WTC11 (cell line): ENCODE measurements around the gene STK32B. TPM values are rescaled to one million over a fixed set of nuclear protein-coding genes. Genes with fewer than 3 reads are reported as not detected.
A peak's percentile ranks its signal among the peaks of the same experiment; 100 is the strongest.

Source experiments
- ATAC-seq: fragments of 200-7000 bp; cut with Tn5 transposase; 2 replicates; pipeline ENCODE4 v1.10.0; 2021; ENCODE audit warnings: mild to moderate bottlenecking, moderate library complexity
- CTCF ChIA-PET: fragments of 300-600 bp; sonication (Branson Sonifier 250); formaldehyde crosslinking; loops from one replicate; lab custom pipeline; 2021; ENCODE audit warnings: antibody characterized with exemption; lab: Charles Lee
- POLR2A ChIA-PET: fragments of 350-600 bp; sonication (Branson Sonifier 250); formaldehyde crosslinking; loops from one replicate; lab custom pipeline; 2021; ENCODE audit warnings: antibody characterized with exemption; lab: Charles Lee
- DNase-seq: peaks from one replicate; pipeline ENCODE4 v3.0.0; 2021; ENCODE audit warnings: low spot score
- H3K27ac Mint-ChIP-seq: 2 replicates; pipeline ENCODE4 v1.8.0; 2021; ENCODE audit warnings: mixed read lengths
- H3K27me3 Mint-ChIP-seq: 2 replicates; pipeline ENCODE4 v1.8.0; 2021; ENCODE audit warnings: low read depth, mild to moderate bottlenecking, moderate library complexity, mixed read lengths
- H3K36me3 Mint-ChIP-seq: 2 replicates; pipeline ENCODE4 v1.8.0; 2021; ENCODE audit warnings: mixed read lengths
- H3K4me1 Mint-ChIP-seq: 2 replicates; pipeline ENCODE4 v1.8.0; 2022; ENCODE audit warnings: mixed read lengths
- H3K4me3 Mint-ChIP-seq: 2 replicates; pipeline ENCODE4 v1.8.0; 2021; ENCODE audit warnings: mild to moderate bottlenecking, moderate library complexity, mixed read lengths
- H3K9me3 Mint-ChIP-seq: 2 replicates; pipeline ENCODE4 v1.8.0; 2021; ENCODE audit warnings: mixed read lengths
- ETV6 ChIP-seq: sonication (generic); formaldehyde crosslinking; IDR thresholded peaks from 2 replicates; pipeline ENCODE4 v1.8.1; 2022; ENCODE audit warnings: mild to moderate bottlenecking, missing genetic modification reagents
- FOXK1 ChIP-seq: sonication (generic); formaldehyde crosslinking; IDR thresholded peaks from 2 replicates; pipeline ENCODE4 v1.8.0; 2022; ENCODE audit warnings: mild to moderate bottlenecking, moderate library complexity, missing genetic modification reagents
- GABPB1 ChIP-seq: sonication (generic); formaldehyde crosslinking; IDR thresholded peaks from 2 replicates; pipeline ENCODE4 v1.8.1; 2023; ENCODE audit warnings: mild to moderate bottlenecking, missing genetic modification reagents
- JAZF1 ChIP-seq: fragments of 250-450 bp; sonication (Bioruptor Pico); IDR thresholded peaks from 2 replicates; pipeline ENCODE4 v1.9.0; 2021; ENCODE audit warnings: moderate library complexity, mild to moderate bottlenecking, inconsistent platforms
- NR3C1 ChIP-seq: sonication (generic); formaldehyde crosslinking; conservative IDR thresholded peaks from 2 replicates; pipeline ENCODE4 v1.8.1; 2023; ENCODE audit warnings: low read depth, mild to moderate bottlenecking, missing genetic modification reagents
- SP1 ChIP-seq: sonication (generic); formaldehyde crosslinking; conservative IDR thresholded peaks from 2 replicates; pipeline ENCODE4 v1.8.1; 2022; ENCODE audit warnings: missing genetic modification reagents
- ZBTB21 ChIP-seq: sonication (generic); formaldehyde crosslinking; IDR thresholded peaks from 2 replicates; pipeline ENCODE4 v1.8.1; 2023; ENCODE audit warnings: mild to moderate bottlenecking, missing genetic modification reagents, borderline replicate concordance
- ZNF138 ChIP-seq: sonication (generic); formaldehyde crosslinking; conservative IDR thresholded peaks from 2 replicates; pipeline ENCODE4 v1.8.1; 2022; ENCODE audit warnings: mild to moderate bottlenecking, moderate library complexity, missing genetic modification reagents
- ZNF219 ChIP-seq: sonication (generic); formaldehyde crosslinking; IDR thresholded peaks from 2 replicates; pipeline ENCODE4 v1.8.0; 2023; ENCODE audit warnings: missing genetic modification reagents, mild to moderate bottlenecking, borderline replicate concordance
- ZNF263 ChIP-seq: sonication (generic); formaldehyde crosslinking; IDR thresholded peaks from 2 replicates; pipeline ENCODE4 v1.8.1; 2022; ENCODE audit warnings: low read depth, mild to moderate bottlenecking, moderate library complexity, missing genetic modification reagents
- ZNF671 ChIP-seq: fragments of 250-450 bp; sonication (Bioruptor Pico); IDR thresholded peaks from 2 replicates; pipeline ENCODE4 v1.8.0; 2021; ENCODE audit warnings: mild to moderate bottlenecking
- total RNA-seq: library from RNA; stranded (reverse); gene quantifications from 3 replicates; pipeline ENCODE4 v1.2.3, GENCODE V29; 2021
- TF ChIP-seq, protein P1 (sequence below): sonication (generic); formaldehyde crosslinking; IDR thresholded peaks from 2 replicates; pipeline ENCODE4 v1.8.0; 2022; ENCODE audit warnings: missing genetic modification reagents
- TF ChIP-seq, protein P2 (sequence below): fragments of 250-450 bp; sonication (Bioruptor Pico); IDR thresholded peaks from 2 replicates; pipeline ENCODE4 v1.8.0; 2021; ENCODE audit warnings: mild to moderate bottlenecking
- TF ChIP-seq, protein P3 (sequence below): sonication (generic); formaldehyde crosslinking; IDR thresholded peaks from 2 replicates; pipeline ENCODE4 v1.8.0; 2022; ENCODE audit warnings: mild to moderate bottlenecking, missing genetic modification reagents
- TF ChIP-seq, protein P4 (sequence below): sonication (generic); formaldehyde crosslinking; IDR thresholded peaks from 2 replicates; pipeline ENCODE4 v1.8.1; 2022; ENCODE audit warnings: low read depth, missing genetic modification reagents, borderline replicate concordance
- TF ChIP-seq, protein P5 (sequence below): sonication (generic); formaldehyde crosslinking; IDR thresholded peaks from 2 replicates; pipeline ENCODE4 v1.8.1; 2023; ENCODE audit warnings: mild to moderate bottlenecking, moderate library complexity, missing genetic modification reagents
- TF ChIP-seq, protein P6 (sequence below): sonication (generic); formaldehyde crosslinking; IDR thresholded peaks from 2 replicates; pipeline ENCODE4 v1.8.1; 2022; ENCODE audit warnings: mild to moderate bottlenecking, missing genetic modification reagents, moderate library complexity, borderline replicate concordance
- TF ChIP-seq, protein P7 (sequence below): sonication (generic); formaldehyde crosslinking; IDR thresholded peaks from 2 replicates; pipeline ENCODE4 v1.8.1; 2023; ENCODE audit warnings: mild to moderate bottlenecking, missing genetic modification reagents, moderate library complexity
- TF ChIP-seq, protein P8 (sequence below): sonication (generic); formaldehyde crosslinking; IDR thresholded peaks from 2 replicates; pipeline ENCODE4 v1.8.1; 2022; ENCODE audit warnings: low read depth, mild to moderate bottlenecking, moderate library complexity, missing genetic modification reagents, borderline replicate concordance
- TF ChIP-seq, protein P9 (sequence below): sonication (generic); formaldehyde crosslinking; IDR thresholded peaks from 2 replicates; pipeline ENCODE4 v1.8.0; 2022; ENCODE audit warnings: mild to moderate bottlenecking, missing genetic modification reagents

Gene STK32B
- total RNA-seq, 1 experiment from 2014 or later: 1.9 TPM

DNA sequence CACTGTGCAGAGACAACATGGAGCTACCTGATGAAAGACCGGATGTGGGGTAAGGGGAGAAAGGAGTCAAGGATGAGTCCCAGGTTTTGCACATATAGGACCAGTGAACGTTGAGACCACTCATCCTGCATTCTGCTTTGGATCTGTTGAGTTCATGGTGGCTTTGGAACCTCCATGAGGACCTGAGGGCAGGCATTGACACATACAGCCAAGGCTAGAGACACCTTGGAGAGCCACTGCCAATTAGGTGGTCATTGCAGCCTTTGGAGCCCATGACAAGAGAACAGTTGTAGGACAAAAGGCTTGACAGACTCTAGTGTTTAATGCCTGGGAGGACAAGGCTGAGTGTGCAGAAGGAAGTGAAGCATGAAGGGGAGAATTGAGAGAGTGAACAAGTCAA, 87.9 kb downstream of the STK32B start (continued):
- TF ChIP-seq, protein P1, sequence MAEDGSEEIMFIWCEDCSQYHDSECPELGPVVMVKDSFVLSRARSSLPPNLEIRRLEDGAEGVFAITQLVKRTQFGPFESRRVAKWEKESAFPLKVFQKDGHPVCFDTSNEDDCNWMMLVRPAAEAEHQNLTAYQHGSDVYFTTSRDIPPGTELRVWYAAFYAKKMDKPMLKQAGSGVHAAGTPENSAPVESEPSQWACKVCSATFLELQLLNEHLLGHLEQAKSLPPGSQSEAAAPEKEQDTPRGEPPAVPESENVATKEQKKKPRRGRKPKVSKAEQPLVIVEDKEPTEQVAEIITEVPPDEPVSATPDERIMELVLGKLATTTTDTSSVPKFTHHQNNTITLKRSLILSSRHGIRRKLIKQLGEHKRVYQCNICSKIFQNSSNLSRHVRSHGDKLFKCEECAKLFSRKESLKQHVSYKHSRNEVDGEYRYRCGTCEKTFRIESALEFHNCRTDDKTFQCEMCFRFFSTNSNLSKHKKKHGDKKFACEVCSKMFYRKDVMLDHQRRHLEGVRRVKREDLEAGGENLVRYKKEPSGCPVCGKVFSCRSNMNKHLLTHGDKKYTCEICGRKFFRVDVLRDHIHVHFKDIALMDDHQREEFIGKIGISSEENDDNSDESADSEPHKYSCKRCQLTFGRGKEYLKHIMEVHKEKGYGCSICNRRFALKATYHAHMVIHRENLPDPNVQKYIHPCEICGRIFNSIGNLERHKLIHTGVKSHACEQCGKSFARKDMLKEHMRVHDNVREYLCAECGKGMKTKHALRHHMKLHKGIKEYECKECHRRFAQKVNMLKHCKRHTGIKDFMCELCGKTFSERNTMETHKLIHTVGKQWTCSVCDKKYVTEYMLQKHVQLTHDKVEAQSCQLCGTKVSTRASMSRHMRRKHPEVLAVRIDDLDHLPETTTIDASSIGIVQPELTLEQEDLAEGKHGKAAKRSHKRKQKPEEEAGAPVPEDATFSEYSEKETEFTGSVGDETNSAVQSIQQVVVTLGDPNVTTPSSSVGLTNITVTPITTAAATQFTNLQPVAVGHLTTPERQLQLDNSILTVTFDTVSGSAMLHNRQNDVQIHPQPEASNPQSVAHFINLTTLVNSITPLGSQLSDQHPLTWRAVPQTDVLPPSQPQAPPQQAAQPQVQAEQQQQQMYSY (CRISPR knock-in tag): no peak
- TF ChIP-seq, protein P2, sequence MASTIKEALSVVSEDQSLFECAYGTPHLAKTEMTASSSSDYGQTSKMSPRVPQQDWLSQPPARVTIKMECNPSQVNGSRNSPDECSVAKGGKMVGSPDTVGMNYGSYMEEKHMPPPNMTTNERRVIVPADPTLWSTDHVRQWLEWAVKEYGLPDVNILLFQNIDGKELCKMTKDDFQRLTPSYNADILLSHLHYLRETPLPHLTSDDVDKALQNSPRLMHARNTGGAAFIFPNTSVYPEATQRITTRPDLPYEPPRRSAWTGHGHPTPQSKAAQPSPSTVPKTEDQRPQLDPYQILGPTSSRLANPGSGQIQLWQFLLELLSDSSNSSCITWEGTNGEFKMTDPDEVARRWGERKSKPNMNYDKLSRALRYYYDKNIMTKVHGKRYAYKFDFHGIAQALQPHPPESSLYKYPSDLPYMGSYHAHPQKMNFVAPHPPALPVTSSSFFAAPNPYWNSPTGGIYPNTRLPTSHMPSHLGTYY (CRISPR knock-in tag): no peak
- TF ChIP-seq, protein P3, sequence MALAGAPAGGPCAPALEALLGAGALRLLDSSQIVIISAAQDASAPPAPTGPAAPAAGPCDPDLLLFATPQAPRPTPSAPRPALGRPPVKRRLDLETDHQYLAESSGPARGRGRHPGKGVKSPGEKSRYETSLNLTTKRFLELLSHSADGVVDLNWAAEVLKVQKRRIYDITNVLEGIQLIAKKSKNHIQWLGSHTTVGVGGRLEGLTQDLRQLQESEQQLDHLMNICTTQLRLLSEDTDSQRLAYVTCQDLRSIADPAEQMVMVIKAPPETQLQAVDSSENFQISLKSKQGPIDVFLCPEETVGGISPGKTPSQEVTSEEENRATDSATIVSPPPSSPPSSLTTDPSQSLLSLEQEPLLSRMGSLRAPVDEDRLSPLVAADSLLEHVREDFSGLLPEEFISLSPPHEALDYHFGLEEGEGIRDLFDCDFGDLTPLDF (CRISPR knock-in tag): no peak
- TF ChIP-seq JAZF1 (CRISPR knock-in tag) (no peak), ZNF219 (no peak), ETV6 (CRISPR knock-in tag) (no peak), ZNF138 (CRISPR knock-in tag) (no peak), GABPB1 (CRISPR knock-in tag) (no peak), ZNF671 (CRISPR knock-in tag) (no peak), ZNF263 (CRISPR knock-in tag) (no peak), ZBTB21 (CRISPR knock-in tag) (no peak)
- TF ChIP-seq, protein P4, sequence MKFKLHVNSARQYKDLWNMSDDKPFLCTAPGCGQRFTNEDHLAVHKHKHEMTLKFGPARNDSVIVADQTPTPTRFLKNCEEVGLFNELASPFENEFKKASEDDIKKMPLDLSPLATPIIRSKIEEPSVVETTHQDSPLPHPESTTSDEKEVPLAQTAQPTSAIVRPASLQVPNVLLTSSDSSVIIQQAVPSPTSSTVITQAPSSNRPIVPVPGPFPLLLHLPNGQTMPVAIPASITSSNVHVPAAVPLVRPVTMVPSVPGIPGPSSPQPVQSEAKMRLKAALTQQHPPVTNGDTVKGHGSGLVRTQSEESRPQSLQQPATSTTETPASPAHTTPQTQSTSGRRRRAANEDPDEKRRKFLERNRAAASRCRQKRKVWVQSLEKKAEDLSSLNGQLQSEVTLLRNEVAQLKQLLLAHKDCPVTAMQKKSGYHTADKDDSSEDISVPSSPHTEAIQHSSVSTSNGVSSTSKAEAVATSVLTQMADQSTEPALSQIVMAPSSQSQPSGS (CRISPR knock-in tag): no peak
- TF ChIP-seq, protein P5, sequence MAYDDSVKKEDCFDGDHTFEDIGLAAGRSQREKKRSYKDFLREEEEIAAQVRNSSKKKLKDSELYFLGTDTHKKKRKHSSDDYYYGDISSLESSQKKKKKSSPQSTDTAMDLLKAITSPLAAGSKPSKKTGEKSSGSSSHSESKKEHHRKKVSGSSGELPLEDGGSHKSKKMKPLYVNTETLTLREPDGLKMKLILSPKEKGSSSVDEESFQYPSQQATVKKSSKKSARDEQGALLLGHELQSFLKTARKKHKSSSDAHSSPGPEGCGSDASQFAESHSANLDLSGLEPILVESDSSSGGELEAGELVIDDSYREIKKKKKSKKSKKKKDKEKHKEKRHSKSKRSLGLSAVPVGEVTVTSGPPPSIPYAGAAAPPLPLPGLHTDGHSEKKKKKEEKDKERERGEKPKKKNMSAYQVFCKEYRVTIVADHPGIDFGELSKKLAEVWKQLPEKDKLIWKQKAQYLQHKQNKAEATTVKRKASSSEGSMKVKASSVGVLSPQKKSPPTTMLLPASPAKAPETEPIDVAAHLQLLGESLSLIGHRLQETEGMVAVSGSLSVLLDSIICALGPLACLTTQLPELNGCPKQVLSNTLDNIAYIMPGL: no peak
- TF ChIP-seq, protein P6, sequence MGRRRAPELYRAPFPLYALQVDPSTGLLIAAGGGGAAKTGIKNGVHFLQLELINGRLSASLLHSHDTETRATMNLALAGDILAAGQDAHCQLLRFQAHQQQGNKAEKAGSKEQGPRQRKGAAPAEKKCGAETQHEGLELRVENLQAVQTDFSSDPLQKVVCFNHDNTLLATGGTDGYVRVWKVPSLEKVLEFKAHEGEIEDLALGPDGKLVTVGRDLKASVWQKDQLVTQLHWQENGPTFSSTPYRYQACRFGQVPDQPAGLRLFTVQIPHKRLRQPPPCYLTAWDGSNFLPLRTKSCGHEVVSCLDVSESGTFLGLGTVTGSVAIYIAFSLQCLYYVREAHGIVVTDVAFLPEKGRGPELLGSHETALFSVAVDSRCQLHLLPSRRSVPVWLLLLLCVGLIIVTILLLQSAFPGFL (CRISPR knock-in tag): no peak
- TF ChIP-seq, all 79 proteins: peak for 0

DNA sequence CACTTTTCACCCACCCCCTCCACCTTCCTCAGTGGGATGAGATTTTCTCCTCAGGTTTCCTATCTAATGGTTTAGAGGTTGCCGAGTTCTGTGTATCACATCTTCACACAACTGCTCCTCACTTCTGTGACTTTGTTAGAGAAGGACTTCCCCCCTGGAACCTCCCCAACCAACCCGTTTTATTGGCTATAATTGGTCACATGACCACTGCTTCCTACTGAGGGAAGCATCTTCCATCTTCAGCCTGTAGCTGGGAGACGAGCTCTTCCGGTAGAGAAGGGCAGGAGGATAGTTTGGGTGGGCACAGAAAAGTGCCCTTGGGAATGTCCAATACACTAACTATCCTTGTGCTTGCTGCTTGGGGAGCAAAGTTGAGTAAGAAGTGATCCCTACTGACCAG, 90.5 kb downstream of the STK32B start:
- DNase-seq: no peak
- no peaks in the 10 kb centered on the region for H3K36me3 Mint-ChIP-seq
- no peaks in the 10 kb centered on the region for H3K9me3 Mint-ChIP-seq
- POLR2A ChIA-PET: no interaction called here
- no peak overlapping the region for H3K27ac Mint-ChIP-seq
- H3K4me1 Mint-ChIP-seq: 0 out of 2 replicates have a peak, but pooled peaks cover 7% of the 10 kb centered on the region
- ATAC-seq: no peak
- no peaks in the 10 kb centered on the region; the same call in 1 of the 2 replicates for H3K27me3 Mint-ChIP-seq
- no peak overlapping the region for H3K4me3 Mint-ChIP-seq
- CTCF ChIA-PET: interaction anchor here (2.0 kb wide), 1 partner anchor 91 kb away, joined by 5 read pairs; the partner anchor contains the start of gene STK32B
- TF ChIP-seq FOXK1 (CRISPR knock-in tag) (no peak), NR3C1 (no peak), SP1 (CRISPR knock-in tag) (no peak)
- TF ChIP-seq, protein P7, sequence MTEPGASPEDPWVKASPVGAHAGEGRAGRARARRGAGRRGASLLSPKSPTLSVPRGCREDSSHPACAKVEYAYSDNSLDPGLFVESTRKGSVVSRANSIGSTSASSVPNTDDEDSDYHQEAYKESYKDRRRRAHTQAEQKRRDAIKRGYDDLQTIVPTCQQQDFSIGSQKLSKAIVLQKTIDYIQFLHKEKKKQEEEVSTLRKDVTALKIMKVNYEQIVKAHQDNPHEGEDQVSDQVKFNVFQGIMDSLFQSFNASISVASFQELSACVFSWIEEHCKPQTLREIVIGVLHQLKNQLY (CRISPR knock-in tag): no peak
- TF ChIP-seq, protein P8, sequence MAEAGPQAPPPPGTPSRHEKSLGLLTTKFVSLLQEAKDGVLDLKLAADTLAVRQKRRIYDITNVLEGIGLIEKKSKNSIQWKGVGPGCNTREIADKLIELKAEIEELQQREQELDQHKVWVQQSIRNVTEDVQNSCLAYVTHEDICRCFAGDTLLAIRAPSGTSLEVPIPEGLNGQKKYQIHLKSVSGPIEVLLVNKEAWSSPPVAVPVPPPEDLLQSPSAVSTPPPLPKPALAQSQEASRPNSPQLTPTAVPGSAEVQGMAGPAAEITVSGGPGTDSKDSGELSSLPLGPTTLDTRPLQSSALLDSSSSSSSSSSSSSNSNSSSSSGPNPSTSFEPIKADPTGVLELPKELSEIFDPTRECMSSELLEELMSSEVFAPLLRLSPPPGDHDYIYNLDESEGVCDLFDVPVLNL: no peak
- TF ChIP-seq, protein P9, sequence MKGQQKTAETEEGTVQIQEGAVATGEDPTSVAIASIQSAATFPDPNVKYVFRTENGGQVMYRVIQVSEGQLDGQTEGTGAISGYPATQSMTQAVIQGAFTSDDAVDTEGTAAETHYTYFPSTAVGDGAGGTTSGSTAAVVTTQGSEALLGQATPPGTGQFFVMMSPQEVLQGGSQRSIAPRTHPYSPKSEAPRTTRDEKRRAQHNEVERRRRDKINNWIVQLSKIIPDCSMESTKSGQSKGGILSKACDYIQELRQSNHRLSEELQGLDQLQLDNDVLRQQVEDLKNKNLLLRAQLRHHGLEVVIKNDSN (CRISPR knock-in tag): peak; percentile 51; the same call in 1 of the 2 replicates
